HepG2 (cell line): ENCODE measurements around the gene EPB41L1. TPM values are rescaled to one million over a fixed set of nuclear protein-coding genes. Genes with fewer than 3 reads are reported as not detected.

Experiments
- BCLAF1 ChIP-seq: fragments of 450-650 bp; IDR thresholded peaks from 2 replicates; pipeline ENCODE4 v1.6.1; 2017; ENCODE audit warnings: mild to moderate bottlenecking
- CTCF ChIP-seq: sonication (generic); formaldehyde crosslinking; IDR thresholded peaks from 2 replicates; pipeline ENCODE4 v1.5.0; 2020; ENCODE audit warnings: mild to moderate bottlenecking, missing genetic modification reagents, moderate library complexity
- ELF3 ChIP-seq: IDR thresholded peaks from 2 replicates; pipeline ENCODE4 v1.6.1; 2016; ENCODE audit warnings: missing genetic modification reagents, missing compliant biosample characterization
- IRX3 ChIP-seq: sonication (generic); formaldehyde crosslinking; IDR thresholded peaks from 2 replicates; pipeline ENCODE4 v1.8.1; 2023; ENCODE audit warnings: mild to moderate bottlenecking, low read depth, missing genetic modification reagents, borderline replicate concordance
- MIER3 ChIP-seq: IDR thresholded peaks from 2 replicates; pipeline ENCODE4 v1.6.1; 2016; ENCODE audit warnings: missing compliant biosample characterization, borderline replicate concordance
- NFKBIZ ChIP-seq: IDR thresholded peaks from 2 replicates; pipeline ENCODE4 v1.6.1; 2018; ENCODE audit warnings: missing genetic modification reagents, missing compliant biosample characterization
- NR3C1 ChIP-seq: sonication (generic); formaldehyde crosslinking; IDR thresholded peaks from 2 replicates; pipeline ENCODE4 v1.4.0; 2020; ENCODE audit warnings: missing genetic modification reagents
- PHF8 ChIP-seq: sonication (generic); formaldehyde crosslinking; IDR thresholded peaks from 2 replicates; pipeline ENCODE4 v1.5.0; 2020; ENCODE audit warnings: missing genetic modification reagents
- SYNCRIP ChIP-seq: fragments of 200-400 bp; formaldehyde crosslinking; IDR thresholded peaks from 2 replicates; pipeline ENCODE4 v1.6.1; 2018; ENCODE audit warnings: mild to moderate bottlenecking, low read depth, low read length; ENCODE audit not compliant: insufficient read depth
- TFDP1 ChIP-seq: IDR thresholded peaks from 2 replicates; pipeline ENCODE4 v1.6.1; 2016; ENCODE audit warnings: missing compliant biosample characterization, missing genetic modification reagents, borderline replicate concordance
- THAP9 ChIP-seq: sonication (generic); formaldehyde crosslinking; IDR thresholded peaks from 2 replicates; pipeline ENCODE4; 2020; ENCODE audit warnings: missing genetic modification reagents, mild to moderate bottlenecking, borderline replicate concordance
- TOE1 ChIP-seq: sonication (generic); formaldehyde crosslinking; IDR thresholded peaks from 2 replicates; pipeline ENCODE4 v1.4.0; 2020; ENCODE audit warnings: mild to moderate bottlenecking, missing genetic modification reagents
- TRAFD1 ChIP-seq: sonication (generic); formaldehyde crosslinking; IDR thresholded peaks from 2 replicates; pipeline ENCODE4 v1.5.1; 2020; ENCODE audit warnings: missing genetic modification reagents, mild to moderate bottlenecking, borderline replicate concordance
- ZBTB7A ChIP-seq: sonication (generic); formaldehyde crosslinking; IDR thresholded peaks from 2 replicates; pipeline ENCODE4 v1.8.0; 2022; ENCODE audit warnings: mild to moderate bottlenecking, missing genetic modification reagents
- ZFP62 ChIP-seq: sonication (generic); formaldehyde crosslinking; IDR thresholded peaks from 2 replicates; pipeline ENCODE4 v1.4.0; 2020; ENCODE audit warnings: missing genetic modification reagents
- ZNF326 ChIP-seq: sonication (generic); formaldehyde crosslinking; IDR thresholded peaks from 2 replicates; pipeline ENCODE4 v1.4.0; 2020; ENCODE audit warnings: missing genetic modification reagents, borderline replicate concordance
- ZNF414 ChIP-seq: sonication (generic); formaldehyde crosslinking; IDR thresholded peaks from 2 replicates; pipeline ENCODE4 v1.5.0; 2020; ENCODE audit warnings: missing genetic modification reagents
- ZNF652 ChIP-seq: IDR thresholded peaks from 2 replicates; pipeline ENCODE4 v1.6.1; 2016; ENCODE audit warnings: low read depth, borderline replicate concordance
- polyA plus RNA-seq, 8 experiments: library from polyadenylated mRNA; depleted of rRNA in 3 of 8; stranded (reverse) in 7 of 8; unstranded in 1 of 8; fragments of >200 nt; fragmentation: Illumina TruSeq in 4 of 8; extraction: Trizol in 4 of 8; gene quantifications; 2 replicates each; pipeline versions ENCODE4 v1.2.1 to v1.2.3, GENCODE V29; 2011 to 2016; ENCODE audit warnings: low read depth in 4 of 8, missing spikeins in 1 of 8, mixed read lengths in 1 of 8; ENCODE audit not compliant: insufficient read depth in 1 of 8
- total RNA-seq, 5 experiments: library from RNA; depleted of rRNA; stranded (reverse); fragments of >200 nt; fragmentation: Illumina TruSeq; extraction: Trizol; gene quantifications; 2 replicates each; pipeline ENCODE4 v1.2.3, GENCODE V29; 2016; ENCODE audit warnings: low read depth in 1 of 5

EPB41L1 gene
- total and polyA plus RNA-seq, 2 of the 13 experiments (the other 11 are each of a cell fraction or from before 2014, with no cell fraction given): 16.7 to 39.0 TPM

GRCh38 chr20:36182604-36183154, 28.1 kb downstream of the EPB41L1 start (continued):
- peak; percentile 49 for TF ChIP-seq TRAFD1 (CRISPR knock-in tag)
- TF ChIP-seq THAP9 (CRISPR knock-in tag): no peak; the same call in 1 of the 2 replicates
- no peak for TF ChIP-seq ZFP62 (CRISPR knock-in tag)
- TF ChIP-seq NFKBIZ (CRISPR knock-in tag): no peak
- no peak for TF ChIP-seq PHF8
- TF ChIP-seq MIER3: no peak; the same call in 1 of the 2 replicates
- TF ChIP-seq ZNF652 (CRISPR knock-in tag): 0 out of 2 replicates have a peak, but pooled peaks have one; percentile 32
- no peak for TF ChIP-seq TFDP1
- TF ChIP-seq ZBTB7A (CRISPR knock-in tag): no peak
- TF ChIP-seq BCLAF1: no peak
- TF ChIP-seq CTCF (CRISPR knock-in tag): peak; percentile 3; the same call in 1 of the 2 replicates
- no peak for TF ChIP-seq SYNCRIP
- TF ChIP-seq ELF3 (CRISPR knock-in tag): no peak
- no peak for TF ChIP-seq ZNF326 (CRISPR knock-in tag)
- TF ChIP-seq TOE1 (CRISPR knock-in tag): 0 out of 2 replicates have a peak, but pooled peaks have one; percentile 5
- no peak; the same call in 1 of the 2 replicates for TF ChIP-seq ZNF414
- no peak for TF ChIP-seq NR3C1 (CRISPR knock-in tag)
- TF ChIP-seq IRX3: no peak; the same call in 1 of the 2 replicates
